Rectal smooth muscle tissue (tissue), 1 donor: Measurements from ENCODE around the gene WDFY3.

ENCODE experiments used
- H3K27ac ChIP-seq: one replicate; pipeline ENCODE4 v1.7.0; 2013; ENCODE audit warnings: low read depth, low read length, inconsistent platforms
- H3K27me3 ChIP-seq: one replicate; pipeline ENCODE4 v1.7.0; 2013; ENCODE audit warnings: low read length; ENCODE audit not compliant: control insufficient read depth, insufficient read depth
- H3K36me3 ChIP-seq: one replicate; pipeline ENCODE4 v1.7.0; 2013; ENCODE audit warnings: low read length; ENCODE audit not compliant: control insufficient read depth, insufficient read depth
- H3K4me1 ChIP-seq: one replicate; pipeline ENCODE4 v1.7.0; 2013; ENCODE audit warnings: low read length; ENCODE audit not compliant: control insufficient read depth, insufficient read depth
- H3K4me3 ChIP-seq: one replicate; pipeline ENCODE4 v1.7.0; 2013; ENCODE audit warnings: low read length
- H3K9ac ChIP-seq: one replicate; pipeline ENCODE4 v1.7.0; 2013; ENCODE audit warnings: low read length

The WDFY3 gene

GRCh38 chr4:84660606-84661005, 305.9 kb downstream of the WDFY3 start:
- Histone ChIP-seq H3K36me3 (no peaks in the 10 kb centered on the region), H3K9ac (no peak overlapping the region), H3K27me3 (no peaks in the 10 kb centered on the region), H3K27ac (no peak overlapping the region), H3K4me3 (no peak overlapping the region), H3K4me1 (no peaks in the 10 kb centered on the region)

GRCh38 chr4:84652478-84652877, 314.0 kb downstream of the WDFY3 start:
- no peak overlapping the region for H3K27ac ChIP-seq
- H3K27me3 ChIP-seq, result no peaks in the 10 kb centered on the region
- no peaks in the 10 kb centered on the region for H3K36me3 ChIP-seq
- H3K9ac ChIP-seq, result no peak overlapping the region
- H3K4me3 ChIP-seq, result no peak overlapping the region
- no peaks in the 10 kb centered on the region for H3K4me1 ChIP-seq

GRCh38 chr4:84651499-84651898, 315.0 kb downstream of the WDFY3 start:
- H3K27me3 ChIP-seq, result no peaks in the 10 kb centered on the region
- no peaks in the 10 kb centered on the region for H3K4me1 ChIP-seq
- no peak overlapping the region for H3K27ac ChIP-seq
- H3K4me3 ChIP-seq, result no peak overlapping the region
- H3K36me3 ChIP-seq, result no peaks in the 10 kb centered on the region
- H3K9ac ChIP-seq, result no peak overlapping the region

GRCh38 chr4:84648863-84649647, 317.4 kb downstream of the WDFY3 start:
- H3K4me3 ChIP-seq, result no peak overlapping the region
- H3K4me1 ChIP-seq, result no peaks in the 10 kb centered on the region
- H3K27ac ChIP-seq, result no peak overlapping the region
- H3K9ac ChIP-seq, result no peak overlapping the region
- no peaks in the 10 kb centered on the region for H3K36me3 ChIP-seq
- no peaks in the 10 kb centered on the region for H3K27me3 ChIP-seq

- Histone ChIP-seq H3K27ac (no peak overlapping the region), H3K4me1 (no peaks in the 10 kb centered on the region), H3K9ac (no peak overlapping the region), H3K4me3 (no peak overlapping the region), H3K36me3 (no peaks in the 10 kb centered on the region), H3K27me3 (no peaks in the 10 kb centered on the region)
These were observed 318.3 kb downstream of the WDFY3 start for GRCh38 chr4:84648178-84648577.

DNA sequence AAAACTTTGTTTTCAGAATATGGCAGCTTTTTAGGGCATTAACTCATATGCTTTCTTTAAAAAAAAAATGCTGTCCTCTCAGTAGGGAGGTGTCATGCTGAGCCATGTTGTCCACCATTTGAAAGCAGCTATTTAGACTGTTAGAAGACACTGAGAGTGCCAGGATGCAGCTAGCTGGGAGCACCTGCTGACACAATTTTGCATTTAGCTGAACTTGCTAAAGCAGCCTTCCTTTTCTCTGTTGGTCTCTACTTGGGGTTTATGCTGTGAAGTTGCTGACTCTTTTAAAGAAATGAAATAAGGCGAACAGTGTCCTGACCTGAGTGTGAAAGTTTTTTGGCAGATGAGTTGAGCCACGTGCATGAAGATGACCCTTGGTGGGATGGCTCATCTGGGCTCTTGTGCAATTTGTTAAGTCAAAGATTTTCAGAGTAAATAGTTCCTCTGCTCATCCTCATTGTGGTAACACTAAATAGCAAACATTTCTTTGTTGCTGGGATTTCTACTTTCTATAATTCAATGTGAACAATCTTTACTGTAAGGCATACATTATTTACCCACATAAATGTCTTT, 319.1 kb downstream of the WDFY3 start:
- Histone ChIP-seq H3K36me3 (no peaks in the 10 kb centered on the region), H3K27ac (no peak overlapping the region), H3K27me3 (no peaks in the 10 kb centered on the region), H3K4me1 (no peaks in the 10 kb centered on the region), H3K4me3 (no peak overlapping the region), H3K9ac (no peak overlapping the region)

GRCh38 chr4:84644087-84644486, 322.4 kb downstream of the WDFY3 start:
- H3K4me3 ChIP-seq, result no peak overlapping the region
- H3K4me1 ChIP-seq, result no peaks in the 10 kb centered on the region
- H3K9ac ChIP-seq, result no peak overlapping the region
- no peaks in the 10 kb centered on the region for H3K27me3 ChIP-seq
- H3K36me3 ChIP-seq, result no peaks in the 10 kb centered on the region
- H3K27ac ChIP-seq, result no peak overlapping the region

DNA sequence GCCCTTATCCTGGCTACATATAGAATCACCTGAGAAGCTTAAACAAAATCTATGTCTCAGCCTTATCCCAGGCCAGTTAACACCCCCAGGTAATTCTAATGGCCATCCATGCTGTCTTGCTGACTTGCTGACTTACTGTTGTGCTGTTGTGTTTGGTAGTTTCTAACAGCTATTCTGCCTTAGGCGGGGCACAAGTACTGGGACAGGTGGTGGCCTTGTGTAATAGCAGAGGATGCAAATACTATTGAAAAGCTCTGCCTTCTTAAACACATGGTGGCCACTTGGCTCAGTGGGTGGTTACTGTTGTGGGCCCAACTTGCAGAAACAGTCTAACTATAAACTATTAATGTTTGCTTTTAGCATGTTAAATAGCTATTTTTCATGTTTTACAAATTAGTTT, 327.3 kb downstream of the WDFY3 start:
- H3K36me3 ChIP-seq, result no peaks in the 10 kb centered on the region
- H3K27me3 ChIP-seq, result no peaks in the 10 kb centered on the region
- H3K9ac ChIP-seq, result no peak overlapping the region
- H3K27ac ChIP-seq, result no peak overlapping the region
- H3K4me1 ChIP-seq, result no peaks in the 10 kb centered on the region
- no peak overlapping the region for H3K4me3 ChIP-seq

- no peaks in the 10 kb centered on the region for H3K4me1 ChIP-seq
- no peak overlapping the region for H3K27ac ChIP-seq
- H3K27me3 ChIP-seq, result no peaks in the 10 kb centered on the region
- no peak overlapping the region for H3K4me3 ChIP-seq
- H3K36me3 ChIP-seq, result no peaks in the 10 kb centered on the region
- H3K9ac ChIP-seq, result no peak overlapping the region
These were observed 328.4 kb downstream of the WDFY3 start for GRCh38 chr4:84638092-84638491.

- H3K27me3 ChIP-seq, result no peaks in the 10 kb centered on the region
- no peak overlapping the region for H3K9ac ChIP-seq
- H3K4me3 ChIP-seq, result no peak overlapping the region
- H3K27ac ChIP-seq, result no peak overlapping the region
- no peaks in the 10 kb centered on the region for H3K4me1 ChIP-seq
- H3K36me3 ChIP-seq, result no peaks in the 10 kb centered on the region
These were observed 331.5 kb downstream of the WDFY3 start for GRCh38 chr4:84634961-84635360.

GRCh38 chr4:84632092-84632491, 334.4 kb downstream of the WDFY3 start:
- no peaks in the 10 kb centered on the region for H3K4me1 ChIP-seq
- no peak overlapping the region for H3K9ac ChIP-seq

DNA sequence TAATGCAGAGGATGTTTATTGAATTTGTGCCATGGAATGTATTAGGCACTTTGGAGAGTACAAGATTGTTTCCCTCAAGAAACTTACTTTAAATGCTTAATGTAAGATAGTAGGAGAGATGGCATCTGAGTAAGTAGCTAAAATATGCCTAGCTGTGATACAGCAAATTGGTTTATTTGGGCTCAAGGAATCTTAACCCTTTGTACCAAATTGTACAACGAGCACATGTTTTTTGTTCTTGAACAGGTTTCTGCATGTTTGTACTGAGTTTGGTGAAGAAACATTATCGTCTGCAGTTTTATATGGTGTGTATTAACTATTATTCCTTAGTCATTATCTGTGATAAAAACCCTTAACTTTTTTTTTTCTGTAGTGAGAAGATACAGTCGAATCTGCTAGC, 334.9 kb downstream of the WDFY3 start:
- no peaks in the 10 kb centered on the region for H3K4me1 ChIP-seq
- no peaks in the 10 kb centered on the region for H3K27me3 ChIP-seq
- no peak overlapping the region for H3K9ac ChIP-seq
- H3K4me3 ChIP-seq, result no peak overlapping the region
- H3K36me3 ChIP-seq, result no peaks in the 10 kb centered on the region
- no peak overlapping the region for H3K27ac ChIP-seq

More at GRCh38 chr4:84632092-84632491, 334.4 kb downstream of the WDFY3 start:
- no peak overlapping the region for H3K4me3 ChIP-seq
- H3K27ac ChIP-seq, result no peak overlapping the region
- no peaks in the 10 kb centered on the region for H3K27me3 ChIP-seq
- no peaks in the 10 kb centered on the region for H3K36me3 ChIP-seq

DNA sequence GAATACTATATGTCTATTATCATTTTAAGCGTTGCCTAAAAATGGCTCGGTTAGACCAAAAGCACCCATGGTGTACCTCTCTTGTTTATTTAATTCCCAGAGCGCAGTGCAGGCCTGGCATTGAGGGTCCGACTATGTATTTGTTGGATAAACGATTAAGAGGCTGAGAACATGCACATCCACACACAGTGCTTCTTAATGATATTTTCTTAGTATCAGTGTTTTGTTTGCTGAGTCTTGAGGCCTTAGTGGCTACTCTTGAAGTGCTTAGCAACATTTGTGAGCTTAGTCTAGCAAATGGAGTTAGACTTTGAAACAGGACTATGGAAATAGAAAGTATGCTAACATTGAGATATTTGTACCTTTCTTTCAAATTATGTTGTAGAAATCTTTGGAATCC, 339.8 kb downstream of the WDFY3 start:
- Histone ChIP-seq H3K4me1 (no peaks in the 10 kb centered on the region), H3K36me3 (no peaks in the 10 kb centered on the region), H3K27ac (no peak overlapping the region), H3K9ac (no peak overlapping the region), H3K4me3 (no peak overlapping the region), H3K27me3 (no peaks in the 10 kb centered on the region)
